ENCODE results near the gene ARHGAP10.

ARHGAP10 gene

DNA sequence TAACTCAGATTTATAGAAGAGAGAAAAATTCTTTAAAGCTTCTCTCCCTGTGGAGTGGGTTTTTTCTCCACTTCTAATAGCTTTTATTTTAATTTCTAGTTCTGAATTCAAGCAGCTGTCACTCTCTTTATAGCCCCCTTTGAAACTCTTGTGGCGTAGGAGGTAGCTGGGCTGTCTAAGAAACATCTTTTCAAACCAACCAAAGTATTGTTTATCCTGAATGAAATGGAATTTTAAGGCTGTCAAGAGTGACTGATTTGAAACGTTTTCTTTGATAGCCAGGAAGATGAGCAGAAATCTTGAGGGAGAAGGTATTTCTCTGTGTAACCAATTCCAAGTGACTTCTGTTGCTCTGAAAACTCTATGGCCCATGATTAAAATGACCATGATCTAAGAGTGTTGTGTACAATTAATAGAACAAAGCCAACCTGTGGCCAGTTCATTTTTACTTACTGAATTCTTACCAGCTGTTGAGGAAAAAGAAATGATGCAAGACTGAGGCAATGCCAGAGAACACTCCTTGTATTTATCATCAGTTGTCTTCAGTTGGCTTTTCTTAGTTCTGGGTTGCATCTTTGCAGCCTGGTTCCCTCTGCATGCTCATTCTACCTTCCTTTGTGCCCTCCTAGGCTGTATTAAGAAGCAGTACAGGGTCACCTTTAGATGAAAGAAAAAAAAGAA, 298.4 kb downstream of the ARHGAP10 start:
- DNase-seq (ENCODE audit: low spot score) = no peak

DNA sequence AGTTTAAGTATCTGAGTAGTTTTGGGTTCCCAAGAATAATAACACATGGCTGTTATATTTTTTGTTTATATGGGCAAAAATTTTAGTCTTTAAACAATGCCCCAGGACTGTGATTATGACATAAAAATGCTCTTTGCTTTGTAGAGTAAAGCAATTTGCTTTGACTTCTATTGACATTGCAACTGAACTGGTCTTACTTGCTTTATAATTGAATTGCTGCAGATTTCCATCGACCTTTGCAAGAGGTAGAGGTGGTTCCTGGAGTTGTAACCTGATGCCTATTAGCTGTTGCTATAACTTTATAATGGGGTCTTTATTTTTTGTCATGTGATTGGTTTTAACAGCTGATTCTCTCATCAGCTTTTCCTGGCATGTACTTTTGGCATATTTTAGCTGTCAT, 302.9 kb downstream of the ARHGAP10 start:
- DNase-seq (ENCODE audit: low spot score) = no peak

DNA sequence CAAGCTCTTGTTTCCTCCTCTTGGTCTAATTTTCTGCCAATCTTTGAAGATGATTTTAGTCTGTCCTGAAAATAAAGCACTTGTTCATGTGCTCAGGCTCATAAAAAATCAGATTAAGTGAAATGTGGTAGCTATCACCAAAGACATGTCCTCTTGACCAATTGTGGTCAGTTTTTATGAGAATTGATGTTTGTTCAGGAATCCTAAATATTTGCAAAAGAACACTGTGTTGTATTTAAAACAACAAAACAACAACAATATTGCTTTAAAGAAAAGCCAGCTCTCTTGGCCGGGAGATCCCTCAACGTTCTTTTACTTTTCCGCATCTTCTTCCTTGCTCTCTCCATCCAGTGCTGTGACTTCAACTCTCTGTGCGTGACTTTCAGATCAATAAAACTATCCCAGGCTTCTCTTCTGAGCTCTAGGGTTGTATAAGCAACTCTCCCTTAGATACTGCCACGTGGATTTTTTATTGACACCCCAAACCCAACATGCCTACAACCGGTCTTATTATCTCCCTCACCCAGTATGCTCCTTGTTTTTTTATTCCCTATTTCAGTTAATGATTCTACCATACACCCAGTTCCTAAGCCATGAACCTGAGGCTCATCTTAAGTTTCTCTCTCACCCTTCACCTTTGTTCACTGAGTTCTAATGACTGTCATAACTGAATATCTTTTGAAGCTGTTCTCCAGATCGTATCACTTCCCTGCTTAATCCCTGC, 309.9 kb downstream of the ARHGAP10 start:
- DNase-seq (ENCODE audit: low spot score) = no peak

GRCh38 chr4:148044089-148044911, 312.4 kb downstream of the ARHGAP10 start:
- no peak for DNase-seq (ENCODE audit: low spot score)

- DNase-seq (ENCODE audit: low spot score) = no peak
Observed at GRCh38 chr4:148044912-148045352, 313.0 kb downstream of the ARHGAP10 start.

GRCh38 chr4:148048598-148048997, 316.7 kb downstream of the ARHGAP10 start:
- no peak for DNase-seq (ENCODE audit: low spot score)

GRCh38 chr4:148051403-148051802, 319.5 kb downstream of the ARHGAP10 start:
- DNase-seq (ENCODE audit: low spot score) = no peak

DNA sequence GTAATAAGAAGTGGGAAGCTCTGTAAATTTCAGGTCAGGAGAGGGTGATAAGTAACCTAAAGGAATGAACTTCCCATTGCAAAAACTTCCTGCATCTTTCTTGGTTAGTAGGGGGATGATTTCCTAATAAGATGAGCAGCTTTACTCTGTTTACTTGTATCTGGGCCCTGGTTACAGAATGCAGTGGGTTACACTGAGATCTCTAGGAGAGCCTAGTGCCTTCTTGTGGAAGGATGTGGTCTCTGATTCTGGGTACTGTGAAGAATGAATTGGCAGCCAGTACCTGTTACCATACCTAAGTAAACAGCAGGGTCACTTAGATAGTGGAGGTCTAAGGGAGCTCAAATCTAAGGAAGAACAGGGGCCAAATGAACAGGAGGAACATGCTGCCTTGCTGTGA, 320.6 kb downstream of the ARHGAP10 start:
- DNase-seq (ENCODE audit: low spot score) = no peak

DNA sequence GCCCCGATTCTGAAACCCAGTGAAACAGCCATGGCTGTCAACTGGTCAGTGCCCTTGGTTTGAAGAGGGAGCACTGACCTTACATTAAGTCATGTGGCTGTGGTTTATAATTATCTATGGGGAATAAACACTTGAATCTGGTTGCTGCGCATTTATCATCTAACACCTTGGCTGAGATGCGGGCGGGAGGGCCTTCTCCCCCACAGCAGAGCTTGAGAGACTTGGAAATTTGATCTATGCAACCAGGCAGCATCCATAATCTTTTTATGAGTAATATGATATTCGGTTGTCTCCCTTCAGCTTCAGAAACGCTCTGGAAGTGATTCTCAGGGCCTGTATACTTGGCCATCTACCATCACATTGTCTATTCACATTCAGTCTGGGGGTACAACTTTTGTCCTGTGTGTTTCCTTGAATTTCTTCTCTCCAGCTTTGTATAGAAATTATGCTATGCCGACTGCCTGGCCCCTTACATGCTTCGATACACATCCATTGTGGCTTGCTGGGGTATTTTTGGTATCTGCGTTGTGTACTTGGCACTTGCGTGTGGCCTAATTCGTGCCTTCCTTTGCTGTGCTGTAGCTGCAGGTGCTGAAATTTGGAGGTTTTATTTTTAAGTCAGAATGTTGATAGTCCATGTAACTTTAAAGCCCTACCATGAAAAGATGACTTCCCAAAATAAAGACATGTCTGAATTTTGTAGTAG, 321.6 kb downstream of the ARHGAP10 start:
- DNase-seq (ENCODE audit: low spot score) = no peak

- DNase-seq (ENCODE audit: low spot score) = no peak
Observed at GRCh38 chr4:148054275-148054674, 322.4 kb downstream of the ARHGAP10 start.

DNA sequence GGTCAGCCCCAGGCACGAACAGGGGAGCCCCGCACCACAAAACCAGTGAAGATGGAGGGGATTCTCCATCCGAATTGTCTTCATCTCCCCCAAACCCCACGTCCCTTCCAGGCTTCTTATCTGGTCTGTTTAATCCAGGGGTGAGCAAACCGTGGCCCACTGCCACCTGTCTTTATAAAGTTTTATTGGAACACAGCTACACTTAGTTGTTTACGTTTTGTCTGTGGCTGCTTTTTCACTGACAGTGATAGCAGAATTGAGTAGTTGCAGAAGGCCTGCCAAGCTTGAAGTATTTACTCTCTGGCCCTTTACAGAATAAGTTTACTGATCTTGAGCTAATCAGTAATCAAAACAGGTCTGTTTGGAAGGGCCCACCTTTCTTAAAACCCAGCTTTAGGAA, 324.0 kb downstream of the ARHGAP10 start:
- DNase-seq (ENCODE audit: low spot score) = no peak

DNA sequence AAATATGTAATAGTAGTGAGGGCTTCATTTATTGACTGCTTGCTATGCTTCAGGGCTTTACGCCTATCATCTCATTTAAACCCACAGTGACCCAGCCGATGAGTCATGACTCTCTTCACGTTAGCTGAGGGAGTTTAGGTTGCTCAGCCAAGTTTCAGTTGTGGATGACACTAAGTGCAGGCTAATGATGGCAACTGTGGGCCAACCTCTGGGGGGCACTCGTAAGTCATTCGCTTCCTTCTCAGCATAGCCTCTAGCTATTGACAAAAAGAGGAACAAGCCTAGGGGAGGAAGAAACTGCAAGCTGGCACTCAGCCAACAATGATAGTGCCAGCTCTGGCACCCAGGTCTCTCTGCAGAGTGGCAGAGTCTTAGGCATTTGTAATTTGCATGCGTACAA, 325.0 kb downstream of the ARHGAP10 start:
- no peak for DNase-seq (ENCODE audit: low spot score)

- no peak for DNase-seq (ENCODE audit: low spot score)
Observed at GRCh38 chr4:148057516-148057915, 325.6 kb downstream of the ARHGAP10 start.

- no peak for DNase-seq (ENCODE audit: low spot score)
Observed at GRCh38 chr4:148057984-148058859, 326.3 kb downstream of the ARHGAP10 start.

DNA sequence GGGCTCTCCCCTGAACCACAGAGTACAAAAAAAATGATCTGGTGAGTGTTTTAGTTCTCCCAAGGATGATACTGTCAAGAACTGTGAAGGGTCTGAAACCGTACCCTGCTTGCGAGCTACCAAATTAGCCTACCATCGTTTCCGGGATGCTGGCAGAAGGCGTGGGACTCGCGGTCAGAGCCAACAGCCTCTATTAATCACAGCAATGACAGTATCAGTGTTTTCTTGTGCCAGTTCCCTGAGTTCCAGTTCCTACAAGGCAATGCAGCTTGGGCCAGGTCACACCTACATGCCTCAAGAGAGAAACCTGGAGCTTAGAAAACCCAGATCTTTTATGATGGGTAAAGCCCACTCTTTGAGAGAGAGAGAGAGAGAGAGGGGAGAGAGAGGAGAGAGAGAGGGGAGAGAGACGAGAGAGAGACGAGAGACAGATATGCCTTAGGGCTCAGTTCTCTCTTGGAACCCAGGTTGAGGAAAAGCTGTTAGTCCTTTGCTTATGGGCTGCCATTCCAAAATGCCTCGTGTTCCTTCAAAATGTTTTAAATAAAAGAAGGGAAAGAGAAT, 327.8 kb downstream of the ARHGAP10 start:
- DNase-seq (ENCODE audit: low spot score) = no peak

DNA sequence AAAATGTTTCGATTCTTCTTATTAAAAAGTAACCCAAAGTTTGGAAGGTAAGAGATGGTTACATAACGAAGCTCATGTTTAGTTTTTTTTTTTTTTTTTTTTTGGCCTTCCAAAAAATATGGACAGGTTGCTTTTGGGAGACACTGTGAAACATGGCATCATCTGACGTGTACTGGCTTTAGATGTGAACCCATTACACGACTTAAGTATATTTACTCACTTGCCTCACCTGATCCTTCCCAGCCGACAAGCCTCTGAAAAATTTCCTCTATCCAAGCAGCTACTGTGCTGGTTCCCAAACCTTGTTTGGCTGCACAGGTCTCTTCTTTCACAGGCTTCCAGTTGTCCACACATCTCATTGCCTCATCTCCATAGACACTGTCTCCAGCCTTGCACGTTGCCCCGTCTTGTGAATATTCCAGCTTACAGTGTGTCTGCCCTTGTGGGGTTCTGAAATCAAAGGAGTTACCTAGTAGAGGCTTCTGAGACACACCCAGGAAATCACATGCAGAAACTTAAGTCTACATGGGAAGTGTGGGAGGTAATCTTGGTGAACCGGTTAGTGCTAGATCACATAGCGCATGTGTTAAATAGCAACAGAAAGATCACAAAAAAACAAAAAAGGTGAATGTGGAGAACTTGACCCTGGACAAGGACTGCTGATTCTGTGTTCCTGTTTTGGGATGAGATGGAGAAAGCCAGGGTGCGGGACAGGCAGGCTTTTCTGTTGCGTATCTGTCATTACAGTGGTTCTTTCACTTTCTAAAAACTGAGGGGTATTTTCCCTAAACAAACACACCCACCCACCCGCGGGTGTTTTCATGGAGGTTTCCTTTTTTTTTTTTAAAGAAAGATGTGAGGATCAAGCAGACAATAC, 328.6 kb downstream of the ARHGAP10 start:
- DNase-seq (ENCODE audit: low spot score) = no peak

- no peak for DNase-seq (ENCODE audit: low spot score)
Observed at GRCh38 chr4:148061141-148061481, 329.2 kb downstream of the ARHGAP10 start.

DNA sequence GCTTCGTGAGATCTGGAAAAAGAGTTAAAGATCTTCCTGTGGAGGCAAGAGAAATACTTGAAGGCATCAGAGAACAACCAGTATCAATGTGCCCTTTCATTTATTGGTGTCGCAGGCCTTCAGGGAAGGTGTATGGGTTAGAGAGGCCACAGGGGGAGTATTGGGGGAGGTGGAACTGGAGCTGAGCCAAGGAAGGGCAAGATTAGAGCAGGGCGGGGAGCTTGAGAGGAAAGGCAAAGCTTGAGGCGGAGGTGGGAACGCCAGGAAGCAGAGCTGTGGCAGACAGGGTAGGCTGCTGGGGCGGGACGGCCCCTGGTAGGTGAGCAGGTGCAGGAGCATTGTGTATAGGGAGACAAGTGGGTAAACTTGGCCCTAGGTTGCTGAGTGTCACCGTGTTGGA, 329.9 kb downstream of the ARHGAP10 start:
- no peak for DNase-seq (ENCODE audit: low spot score)

- no peak for DNase-seq (ENCODE audit: low spot score)
Observed at GRCh38 chr4:148062301-148062950, 330.5 kb downstream of the ARHGAP10 start.
